Measurements from ENCODE around the gene CFAP61.

CFAP61 gene

GRCh38 chr20:20018366-20018765, 34.0 kb upstream of the CFAP61 start:
- peak overlapping the region; percentile 86 for H3K4me3 ChIP-seq
- no peaks in the 10 kb centered on the region for H3K9me3 ChIP-seq
- H3K4me1 ChIP-seq, result peaks cover 14% of the 10 kb centered on the region
- no peaks in the 10 kb centered on the region for H3K27me3 ChIP-seq (ENCODE audit: low read depth)
- H3K36me3 ChIP-seq (replicated peaks), result peaks cover 18% of the 10 kb centered on the region
- in situ Hi-C loops (cut with MboI; ENCODE audit: low sequenced_read_pairs), result no loop called here
- DNase-seq (ENCODE audit: low spot score in 2 of 2), result no peak

GRCh38 chr20:20019123-20019522, 33.2 kb upstream of the CFAP61 start:
- DNase-seq (ENCODE audit: low spot score in 2 of 2), result no peak
- H3K9me3 ChIP-seq, result no peaks in the 10 kb centered on the region
- peak overlapping the region; percentile 86; the same call in 1 of the 2 replicates for H3K4me3 ChIP-seq
- no peaks in the 10 kb centered on the region for H3K27me3 ChIP-seq (ENCODE audit: low read depth)
- in situ Hi-C loops (cut with MboI; ENCODE audit: low sequenced_read_pairs), result no loop called here
- H3K36me3 ChIP-seq (replicated peaks), result peaks cover 18% of the 10 kb centered on the region
- peaks cover 14% of the 10 kb centered on the region for H3K4me1 ChIP-seq

- no peak overlapping the region for H3K4me3 ChIP-seq
- DNase-seq (ENCODE audit: low spot score in 2 of 2), result no peak
- H3K4me1 ChIP-seq, result peaks cover 8% of the 10 kb centered on the region
- H3K36me3 ChIP-seq (replicated peaks), result peaks cover 26% of the 10 kb centered on the region
- in situ Hi-C loops (cut with MboI; ENCODE audit: low sequenced_read_pairs), result no loop called here
- no peaks in the 10 kb centered on the region for H3K9me3 ChIP-seq
- no peaks in the 10 kb centered on the region for H3K27me3 ChIP-seq (ENCODE audit: low read depth)
These were observed 31.4 kb upstream of the CFAP61 start for GRCh38 chr20:20020908-20021307.

GRCh38 chr20:20021835-20022234, 30.5 kb upstream of the CFAP61 start:
- Histone ChIP-seq H3K27me3 (ENCODE audit: low read depth) (no peaks in the 10 kb centered on the region), H3K9me3 (no peaks in the 10 kb centered on the region), H3K4me1 (peaks cover 8% of the 10 kb centered on the region), H3K36me3 (replicated peaks) (peaks cover 27% of the 10 kb centered on the region), H3K4me3 (no peak overlapping the region)
- DNase-seq (ENCODE audit: low spot score in 2 of 2), result no peak
- in situ Hi-C loops (cut with MboI; ENCODE audit: low sequenced_read_pairs), result no loop called here

GRCh38 chr20:20022498-20022897, 29.8 kb upstream of the CFAP61 start:
- H3K9me3 ChIP-seq, result no peaks in the 10 kb centered on the region
- H3K4me1 ChIP-seq, result peaks cover 8% of the 10 kb centered on the region
- peaks cover 34% of the 10 kb centered on the region for H3K36me3 ChIP-seq (replicated peaks)
- no peaks in the 10 kb centered on the region for H3K27me3 ChIP-seq (ENCODE audit: low read depth)
- H3K4me3 ChIP-seq, result no peak overlapping the region
- in situ Hi-C loops (cut with MboI; ENCODE audit: low sequenced_read_pairs), result no loop called here
- no peak for DNase-seq (ENCODE audit: low spot score in 2 of 2)

- in situ Hi-C loops (cut with MboI; ENCODE audit: low sequenced_read_pairs), result no loop called here
- Histone ChIP-seq H3K27me3 (ENCODE audit: low read depth) (no peaks in the 10 kb centered on the region), H3K9me3 (no peaks in the 10 kb centered on the region), H3K4me3 (no peak overlapping the region), H3K4me1 (peaks cover 8% of the 10 kb centered on the region), H3K36me3 (replicated peaks) (peaks cover 42% of the 10 kb centered on the region)
- DNase-seq (ENCODE audit: low spot score in 2 of 2), result no peak
These were observed 28.9 kb upstream of the CFAP61 start for GRCh38 chr20:20023395-20023794.

- in situ Hi-C loops (cut with MboI; ENCODE audit: low sequenced_read_pairs), result no loop called here
- no peak for DNase-seq (ENCODE audit: low spot score in 2 of 2)
- Histone ChIP-seq H3K9me3 (no peaks in the 10 kb centered on the region), H3K4me1 (peaks cover 5% of the 10 kb centered on the region), H3K4me3 (no peak overlapping the region), H3K27me3 (ENCODE audit: low read depth) (no peaks in the 10 kb centered on the region), H3K36me3 (replicated peaks) (peaks cover 41% of the 10 kb centered on the region)
These were observed 27.4 kb upstream of the CFAP61 start for GRCh38 chr20:20024942-20025341.

- no peaks in the 10 kb centered on the region for H3K27me3 ChIP-seq (ENCODE audit: low read depth)
- no peaks in the 10 kb centered on the region for H3K4me1 ChIP-seq
- H3K9me3 ChIP-seq, result no peaks in the 10 kb centered on the region
- H3K4me3 ChIP-seq, result no peak overlapping the region
- in situ Hi-C loops (cut with MboI; ENCODE audit: low sequenced_read_pairs), result no loop called here
- peaks cover 60% of the 10 kb centered on the region for H3K36me3 ChIP-seq (replicated peaks)
- no peak for DNase-seq (ENCODE audit: low spot score in 2 of 2)
These were observed 25.0 kb upstream of the CFAP61 start for GRCh38 chr20:20027284-20027683.

GRCh38 chr20:20031790-20032189, 20.5 kb upstream of the CFAP61 start:
- Histone ChIP-seq H3K4me1 (no peaks in the 10 kb centered on the region), H3K27me3 (ENCODE audit: low read depth) (no peaks in the 10 kb centered on the region), H3K9me3 (no peaks in the 10 kb centered on the region), H3K4me3 (no peak overlapping the region), H3K36me3 (replicated peaks) (peaks cover 86% of the 10 kb centered on the region)
- no peak for DNase-seq (ENCODE audit: low spot score in 2 of 2)
- in situ Hi-C loops (cut with MboI; ENCODE audit: low sequenced_read_pairs), result no loop called here

GRCh38 chr20:20034486-20034885, 17.8 kb upstream of the CFAP61 start:
- peaks cover 87% of the 10 kb centered on the region for H3K36me3 ChIP-seq (replicated peaks)
- no peak for DNase-seq (ENCODE audit: low spot score in 2 of 2)
- in situ Hi-C loops (cut with MboI; ENCODE audit: low sequenced_read_pairs), result no loop called here

GRCh38 chr20:20036756-20037155, 15.6 kb upstream of the CFAP61 start:
- peaks cover 86% of the 10 kb centered on the region for H3K36me3 ChIP-seq (replicated peaks)
- H3K27me3 ChIP-seq (ENCODE audit: low read depth), result no peaks in the 10 kb centered on the region
- H3K9me3 ChIP-seq, result no peaks in the 10 kb centered on the region
- H3K4me1 ChIP-seq, result peaks cover 4% of the 10 kb centered on the region; the same call in 1 of the 2 replicates
- no peak for DNase-seq (ENCODE audit: low spot score in 2 of 2)
- in situ Hi-C loops (cut with MboI; ENCODE audit: low sequenced_read_pairs), result no loop called here
- H3K4me3 ChIP-seq, result no peak overlapping the region

More at GRCh38 chr20:20034486-20034885, 17.8 kb upstream of the CFAP61 start:
- H3K27me3 ChIP-seq (ENCODE audit: low read depth), result no peaks in the 10 kb centered on the region
- H3K9me3 ChIP-seq, result no peaks in the 10 kb centered on the region
- no peak overlapping the region for H3K4me3 ChIP-seq
- H3K4me1 ChIP-seq, result peaks cover 4% of the 10 kb centered on the region; the same call in 1 of the 2 replicates

GRCh38 chr20:20037960-20038359, 14.4 kb upstream of the CFAP61 start:
- Histone ChIP-seq H3K9me3 (no peaks in the 10 kb centered on the region), H3K27me3 (ENCODE audit: low read depth) (no peaks in the 10 kb centered on the region), H3K36me3 (replicated peaks) (peaks cover 86% of the 10 kb centered on the region), H3K4me1 (peaks cover 4% of the 10 kb centered on the region; the same call in 1 of the 2 replicates), H3K4me3 (no peak overlapping the region)
- in situ Hi-C loops (cut with MboI; ENCODE audit: low sequenced_read_pairs), result no loop called here
- DNase-seq (ENCODE audit: low spot score in 2 of 2), result no peak

GRCh38 chr20:20038586-20038985, 13.7 kb upstream of the CFAP61 start:
- Histone ChIP-seq H3K36me3 (replicated peaks) (peaks cover 84% of the 10 kb centered on the region), H3K27me3 (ENCODE audit: low read depth) (no peaks in the 10 kb centered on the region), H3K9me3 (no peaks in the 10 kb centered on the region), H3K4me3 (no peak overlapping the region), H3K4me1 (peaks cover 4% of the 10 kb centered on the region; the same call in 1 of the 2 replicates)
- in situ Hi-C loops (cut with MboI; ENCODE audit: low sequenced_read_pairs), result no loop called here
- no peak for DNase-seq (ENCODE audit: low spot score in 2 of 2)

GRCh38 chr20:20039752-20040387, 12.5 kb upstream of the CFAP61 start:
- DNase-seq (ENCODE audit: low spot score in 2 of 2), result no peak
- no peaks in the 10 kb centered on the region for H3K27me3 ChIP-seq (ENCODE audit: low read depth)
- no peak overlapping the region for H3K4me3 ChIP-seq
- H3K4me1 ChIP-seq, result peaks cover 4% of the 10 kb centered on the region; the same call in 1 of the 2 replicates
- H3K36me3 ChIP-seq (replicated peaks), result peaks cover 73% of the 10 kb centered on the region
- in situ Hi-C loops (cut with MboI; ENCODE audit: low sequenced_read_pairs), result no loop called here
- H3K9me3 ChIP-seq, result no peaks in the 10 kb centered on the region

GRCh38 chr20:20051767-20052073, 612 bp upstream of the CFAP61 start:
- in situ Hi-C loops (cut with MboI; ENCODE audit: low sequenced_read_pairs), result no loop called here
- DNase-seq (ENCODE audit: low spot score in 2 of 2), result no peak

More at GRCh38 chr20:20051767-20052073, 612 bp upstream of the CFAP61 start:
- H3K36me3 ChIP-seq (replicated peaks), result peaks cover 20% of the 10 kb centered on the region
- peaks cover 13% of the 10 kb centered on the region for H3K27me3 ChIP-seq (ENCODE audit: low read depth)
- H3K9me3 ChIP-seq, result no peaks in the 10 kb centered on the region
- H3K4me1 ChIP-seq, result peaks cover 3% of the 10 kb centered on the region
- H3K4me3 ChIP-seq, result peak overlapping the region; percentile 92
